Daoy (cell line): ENCODE measurements around the gene SMYD3. TPM values are rescaled to one million over a fixed set of nuclear protein-coding genes. Genes with fewer than 3 reads are reported as not detected.

Experiments
- DNase-seq: peaks from one replicate; pipeline ENCODE4 v3.0.0-alpha.2; 2015; ENCODE audit warnings: low read depth
- total RNA-seq: library from RNA; depleted of rRNA; stranded (reverse); fragments of >200 nt; shearing (Covaris generic); gene quantifications from 2 replicates; pipeline ENCODE4 v1.2.3, GENCODE V29; 2014

Gene SMYD3
- total RNA-seq, 1 experiment from 2014 or later = 21.4 TPM

DNA sequence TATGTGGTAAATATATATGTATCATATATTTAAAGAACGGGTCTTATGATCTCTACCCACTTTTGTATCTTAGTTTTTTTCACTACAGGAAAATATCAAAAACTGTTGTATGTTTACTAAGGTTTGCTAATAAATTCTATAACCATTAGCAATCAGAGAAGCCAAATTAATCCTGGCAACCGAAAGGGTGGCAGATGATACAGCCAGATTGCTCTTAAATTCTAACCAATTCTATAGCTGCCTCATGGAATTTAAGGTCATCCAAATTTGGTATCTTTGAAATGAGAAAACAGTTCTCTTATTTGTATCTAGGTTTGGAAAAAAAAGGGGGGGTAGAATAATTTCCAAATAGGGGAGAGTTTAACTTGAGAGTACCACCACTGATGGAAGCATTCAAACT is 591.2 kb downstream of the SMYD3 start:
- DNase-seq = no peak

GRCh38 chr1:245915406-245915805 is 591.7 kb downstream of the SMYD3 start:
- no peak for DNase-seq

DNA sequence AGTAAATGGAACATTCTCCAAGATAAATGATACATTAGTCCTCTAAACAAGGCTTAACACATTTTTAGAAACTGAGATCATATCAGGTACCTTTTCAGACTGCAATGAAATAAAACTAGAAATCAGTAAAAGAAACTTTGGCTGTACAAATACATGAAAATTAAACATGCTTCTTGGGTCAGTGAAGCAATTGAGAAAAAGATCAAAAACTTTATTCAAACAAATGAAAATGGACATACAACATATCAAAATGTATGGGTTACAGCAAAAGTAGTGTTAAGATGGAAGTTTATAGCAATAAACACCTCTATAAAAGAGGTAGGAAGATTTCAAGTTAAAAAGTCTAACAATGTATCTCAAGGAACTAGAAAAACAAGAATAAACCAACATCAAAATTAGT is 598.5 kb downstream of the SMYD3 start:
- DNase-seq = no peak

DNA sequence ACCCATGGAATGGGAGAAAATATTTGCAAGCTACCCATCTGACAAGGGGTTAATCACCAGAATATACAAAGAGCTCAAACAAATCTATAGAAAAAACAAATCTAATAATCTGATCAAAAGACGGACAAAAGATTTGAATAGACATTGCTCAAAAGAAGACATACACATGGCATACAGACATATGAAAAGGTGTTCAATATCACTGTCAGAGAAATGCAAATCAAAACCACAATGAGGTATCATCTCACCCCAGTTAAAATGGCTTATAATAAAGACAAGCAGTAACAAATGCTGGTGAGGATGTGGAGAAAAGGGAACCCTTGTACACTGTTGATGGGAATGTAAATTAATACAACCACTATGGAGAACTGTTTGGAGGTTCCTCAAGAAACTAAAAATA is 600.9 kb downstream of the SMYD3 start:
- no peak for DNase-seq

- DNase-seq = no peak
Measured at GRCh38 chr1:245903851-245904250, 603.2 kb downstream of the SMYD3 start.

DNA sequence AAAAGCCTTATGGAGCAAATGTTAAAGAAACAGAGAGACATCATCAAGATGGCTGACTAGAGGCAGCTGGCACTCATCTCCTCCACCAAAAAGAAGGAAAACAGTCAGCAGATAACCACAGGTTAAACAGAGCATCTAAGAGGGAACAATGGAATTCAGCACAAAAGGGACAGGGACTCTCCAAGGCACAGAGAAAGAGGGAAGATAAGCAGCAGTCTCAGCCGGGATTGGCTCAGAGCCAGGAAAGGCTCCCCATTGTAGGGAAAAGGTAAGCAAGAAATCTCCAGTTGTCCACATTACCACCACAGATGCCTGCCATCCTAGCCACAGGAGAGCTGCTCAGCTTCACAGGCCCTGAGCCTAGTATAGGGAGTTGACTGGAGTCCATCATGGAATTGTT is 605.5 kb downstream of the SMYD3 start:
- no peak for DNase-seq

- DNase-seq = no peak
Measured at GRCh38 chr1:245901037-245901436, 606.0 kb downstream of the SMYD3 start.

- DNase-seq = no peak
Measured at GRCh38 chr1:245898581-245898980, 608.5 kb downstream of the SMYD3 start.

DNA sequence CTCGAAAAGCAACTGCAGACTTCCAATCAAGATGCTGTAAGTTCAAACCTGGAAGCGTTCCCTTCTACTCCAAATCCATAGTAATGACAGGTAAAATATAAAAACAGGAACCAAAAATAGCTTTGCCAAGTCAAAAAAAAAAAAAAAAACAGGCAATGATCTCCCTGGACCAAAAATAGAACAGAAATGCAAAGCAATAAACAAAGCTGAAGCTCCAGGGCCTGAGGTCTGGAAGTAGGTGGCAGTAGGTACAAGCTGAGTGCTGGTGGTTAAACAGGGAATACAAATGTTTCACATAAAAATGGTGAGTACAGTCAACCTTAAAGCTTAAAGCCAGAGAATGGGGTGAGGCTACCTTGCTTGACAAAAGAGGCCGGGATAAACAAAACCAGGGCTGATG is 610.8 kb downstream of the SMYD3 start:
- DNase-seq = no peak

- no peak for DNase-seq
Measured at GRCh38 chr1:245895455-245895959, 611.6 kb downstream of the SMYD3 start.

GRCh38 chr1:245894843-245895242 is 612.2 kb downstream of the SMYD3 start:
- no peak for DNase-seq

DNA sequence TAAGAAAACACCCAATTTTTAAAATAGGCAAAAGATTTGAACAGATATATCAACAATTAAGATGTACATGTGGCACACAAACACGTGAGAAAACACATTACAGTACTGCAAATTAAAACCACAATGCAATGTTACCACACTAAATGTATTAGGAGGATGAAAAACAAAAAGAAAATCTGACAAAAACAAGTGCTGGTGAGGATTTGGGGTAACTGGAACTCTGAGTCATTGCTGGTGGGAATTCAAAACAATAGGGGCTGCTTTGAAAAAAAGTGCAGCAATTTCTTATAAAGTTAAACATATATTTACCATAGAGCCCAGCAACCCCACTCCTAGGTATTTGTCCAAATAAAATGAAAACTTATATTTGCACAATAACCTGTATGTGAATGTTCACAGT is 614.1 kb downstream of the SMYD3 start:
- DNase-seq = no peak

GRCh38 chr1:245888809-245889208 is 618.3 kb downstream of the SMYD3 start:
- peak; percentile 40 for DNase-seq

DNA sequence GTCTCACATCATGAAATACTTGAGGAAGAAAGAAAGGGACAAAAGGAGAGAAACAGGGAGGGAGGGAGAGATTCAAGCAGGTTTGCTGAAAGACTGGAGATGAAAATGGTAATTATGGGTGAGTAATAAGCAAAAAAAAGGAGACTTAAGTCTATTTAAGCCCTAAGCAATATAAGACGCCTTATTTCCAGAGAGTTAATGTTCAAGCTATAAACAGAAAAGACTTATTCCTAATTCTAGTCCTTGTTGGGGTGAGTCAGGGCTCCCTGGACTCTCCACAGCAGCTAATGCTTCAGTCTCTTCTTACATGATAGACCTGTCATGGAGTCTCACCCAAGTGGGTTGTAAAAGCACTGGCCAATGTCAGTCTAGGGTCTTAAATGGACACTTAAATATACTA is 619.2 kb downstream of the SMYD3 start:
- DNase-seq = no peak

- DNase-seq = no peak
Measured at GRCh38 chr1:245881767-245882391, 625.2 kb downstream of the SMYD3 start.

- peak; percentile 42 for DNase-seq
Measured at GRCh38 chr1:245880754-245881403, 626.2 kb downstream of the SMYD3 start.

GRCh38 chr1:245879091-245879490 is 628.0 kb downstream of the SMYD3 start:
- DNase-seq = no peak

DNA sequence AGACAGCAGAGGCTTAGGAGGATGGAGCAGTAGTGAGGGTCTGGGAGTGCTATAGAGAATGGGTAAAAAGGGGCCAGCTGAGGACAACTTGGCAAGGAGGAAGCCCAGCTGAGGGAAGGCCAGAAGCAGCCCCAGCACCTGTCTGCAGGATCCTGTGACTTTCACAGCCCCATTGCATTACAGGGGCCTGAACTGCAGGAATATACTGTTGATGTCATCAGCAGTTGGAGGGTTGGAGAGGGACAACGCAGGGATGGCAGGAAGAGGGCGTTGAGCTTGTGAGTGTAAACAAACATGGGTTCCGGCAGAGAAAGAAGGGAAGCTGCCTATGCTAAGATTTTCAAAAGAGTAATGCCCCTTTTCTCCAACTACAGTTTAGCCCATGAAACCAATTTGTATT is 628.5 kb downstream of the SMYD3 start:
- DNase-seq = no peak

GRCh38 chr1:245877976-245878375 is 629.1 kb downstream of the SMYD3 start:
- DNase-seq = peak; percentile 72

GRCh38 chr1:245876586-245876985 is 630.5 kb downstream of the SMYD3 start:
- no peak for DNase-seq

DNA sequence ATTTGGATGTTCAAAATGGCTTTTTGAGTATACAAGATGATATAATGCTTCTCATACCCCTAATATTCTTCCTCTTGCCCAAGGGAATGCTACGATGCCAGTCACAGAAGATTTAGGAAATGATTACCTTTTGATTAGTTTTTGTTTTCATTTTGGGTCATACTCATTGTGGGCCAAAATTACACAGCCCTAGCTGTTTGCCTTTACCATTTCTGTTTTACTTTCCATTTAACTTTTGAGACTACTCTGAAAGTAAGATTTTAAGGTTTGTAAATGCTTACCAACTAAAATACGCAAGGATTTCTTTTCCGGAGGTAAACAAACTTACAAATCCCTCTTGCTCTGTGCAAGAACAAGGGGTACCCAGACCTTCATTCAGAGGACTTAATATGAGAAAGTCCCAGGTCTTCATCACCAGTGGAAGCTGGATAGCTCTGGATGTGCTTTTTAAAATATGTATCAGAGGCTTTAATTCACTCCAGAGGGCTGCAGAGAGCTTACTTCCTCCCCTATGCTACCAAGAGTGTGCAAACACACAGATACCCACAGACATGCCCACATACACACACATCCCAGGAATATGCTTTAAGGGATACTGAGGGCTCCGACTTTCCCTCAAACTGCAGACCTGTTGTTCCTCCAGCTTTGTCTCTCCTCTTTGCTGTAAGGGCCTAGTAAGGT is 631.4 kb downstream of the SMYD3 start:
- no peak for DNase-seq

DNA sequence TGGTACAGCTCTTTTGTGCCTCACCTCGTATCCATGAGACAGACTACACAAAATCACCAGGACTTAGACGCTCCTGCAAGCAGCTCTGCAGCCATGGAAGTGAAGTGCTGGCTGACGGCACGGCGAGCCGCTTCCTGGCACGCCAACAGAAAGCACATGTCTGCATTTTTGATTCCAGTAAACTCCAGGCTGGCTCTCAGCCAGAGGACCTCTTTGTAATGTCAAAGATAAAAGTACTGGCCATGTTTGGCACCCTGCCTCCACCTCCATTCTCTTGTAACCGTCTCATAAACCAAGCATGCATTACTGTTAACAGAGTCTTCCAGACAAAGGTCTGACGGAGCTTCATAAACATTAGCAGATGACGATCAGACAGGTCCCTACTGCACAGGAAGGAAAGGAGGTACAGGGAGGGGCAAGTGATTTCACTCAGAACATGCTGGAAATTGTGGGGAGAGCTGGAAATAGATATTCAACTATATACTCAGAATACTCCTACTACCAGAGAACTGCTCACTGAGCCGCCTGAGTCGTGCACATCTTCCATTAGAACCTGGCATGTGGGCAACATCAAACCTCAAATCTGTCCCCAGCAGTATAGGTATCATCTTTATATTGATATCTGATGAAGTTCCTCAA is 632.0 kb downstream of the SMYD3 start:
- peak; percentile 87 for DNase-seq
